ENCODE data around the gene RBM23. TPM values are rescaled to one million over a fixed set of nuclear protein-coding genes. Genes with fewer than 3 reads are reported as not detected.

RBM23 gene
- total RNA-seq, 4 donors from 2014 or later = 52.7 to 229 (median 102) TPM

- Histone ChIP-seq H3K36me3 (peaks cover 0 to 12% (median 4%) of the 10 kb centered on the region in 4 donors), H3K4me1 (peaks cover 0 to 9% (median 8%) of the 10 kb centered on the region in 4 donors), H3K9me3 (no peaks in the 10 kb centered on the region), H3K27me3 (no peaks in the 10 kb centered on the region), H3K27ac (replicated peaks in 1 of 4) (no peak overlapping the region), H3K4me3 (no peak overlapping the region)
- intact Hi-C loops (cut with DNase I) = no loop called here
- 88% methylated on average over 1 of the region's 1 CpG for WGBS
- no peak for DNase-seq (ENCODE audit: extremely low spot score)
- TF ChIP-seq, protein P1, sequence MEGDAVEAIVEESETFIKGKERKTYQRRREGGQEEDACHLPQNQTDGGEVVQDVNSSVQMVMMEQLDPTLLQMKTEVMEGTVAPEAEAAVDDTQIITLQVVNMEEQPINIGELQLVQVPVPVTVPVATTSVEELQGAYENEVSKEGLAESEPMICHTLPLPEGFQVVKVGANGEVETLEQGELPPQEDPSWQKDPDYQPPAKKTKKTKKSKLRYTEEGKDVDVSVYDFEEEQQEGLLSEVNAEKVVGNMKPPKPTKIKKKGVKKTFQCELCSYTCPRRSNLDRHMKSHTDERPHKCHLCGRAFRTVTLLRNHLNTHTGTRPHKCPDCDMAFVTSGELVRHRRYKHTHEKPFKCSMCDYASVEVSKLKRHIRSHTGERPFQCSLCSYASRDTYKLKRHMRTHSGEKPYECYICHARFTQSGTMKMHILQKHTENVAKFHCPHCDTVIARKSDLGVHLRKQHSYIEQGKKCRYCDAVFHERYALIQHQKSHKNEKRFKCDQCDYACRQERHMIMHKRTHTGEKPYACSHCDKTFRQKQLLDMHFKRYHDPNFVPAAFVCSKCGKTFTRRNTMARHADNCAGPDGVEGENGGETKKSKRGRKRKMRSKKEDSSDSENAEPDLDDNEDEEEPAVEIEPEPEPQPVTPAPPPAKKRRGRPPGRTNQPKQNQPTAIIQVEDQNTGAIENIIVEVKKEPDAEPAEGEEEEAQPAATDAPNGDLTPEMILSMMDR (IDR thresholded peaks at IDR 0.05) = no peak
- no peak for TF ChIP-seq POLR2AphosphoS5 (IDR thresholded peaks at IDR 0.05)
- no peak for TF ChIP-seq POLR2A (IDR thresholded peaks at IDR 0.05; ENCODE audit: low read depth)
- no peak for TF ChIP-seq EP300 (IDR thresholded peaks at IDR 0.05)
Measured at GRCh38 chr14:22935156-22935555, 16.2 kb upstream of the RBM23 start.

GRCh38 chr14:22932146-22932545 lies 13.2 kb upstream of the RBM23 start:
- Histone ChIP-seq H3K4me1 (peaks cover 13 to 30% (median 29%) of the 10 kb centered on the region in 4 donors), H3K36me3 (peaks cover 0 to 7% (median 1%) of the 10 kb centered on the region in 4 donors), H3K27me3 (no peaks in the 10 kb centered on the region), H3K9me3 (no peaks in the 10 kb centered on the region), H3K4me3 (no peak overlapping the region), H3K27ac (replicated peaks in 1 of 4) (no peak overlapping the region)
- DNase-seq (ENCODE audit: extremely low spot score) = no peak
- no peak for TF ChIP-seq POLR2AphosphoS5 (IDR thresholded peaks at IDR 0.05)
- no peak for TF ChIP-seq POLR2A (IDR thresholded peaks at IDR 0.05; ENCODE audit: low read depth)
- TF ChIP-seq EP300 (IDR thresholded peaks at IDR 0.05) = no peak
- TF ChIP-seq, protein P1 (IDR thresholded peaks at IDR 0.05) = no peak
- intact Hi-C loops (cut with DNase I) = loop anchor here (5.0 kb wide), 1 partner anchor 50 kb away; the partner anchor contains the start of gene AJUBA
- 99% methylated on average over 3 of the region's 3 CpGs for WGBS

DNA sequence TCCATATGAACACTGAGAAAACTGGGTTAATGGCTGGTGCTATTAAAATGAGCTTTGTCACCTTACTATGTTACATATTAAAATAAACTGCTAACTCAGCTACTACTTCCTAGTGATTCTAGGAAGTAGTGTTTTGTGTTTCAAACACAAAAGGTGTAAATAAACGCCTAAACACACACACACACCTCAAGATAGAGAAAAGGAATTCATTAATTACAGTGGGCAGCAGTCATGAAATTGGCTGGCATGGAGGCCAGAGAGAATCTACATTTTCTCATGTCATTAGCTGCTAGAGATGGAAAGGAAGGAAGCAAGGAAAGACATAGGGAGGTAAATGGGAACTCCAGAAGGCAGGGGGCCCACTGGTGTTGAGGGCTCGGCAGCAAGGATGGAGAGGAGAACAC lies 11.0 kb upstream of the RBM23 start:
- peak overlapping the region; percentile 89 to 96 (median 90) for H3K27ac ChIP-seq (replicated peaks in 1 of 4)
- peaks cover 13 to 33% (median 31%) of the 10 kb centered on the region in 4 donors for H3K4me1 ChIP-seq
- no peak for TF ChIP-seq POLR2AphosphoS5 (IDR thresholded peaks at IDR 0.05)
- no peak for TF ChIP-seq EP300 (IDR thresholded peaks at IDR 0.05)
- no peak for TF ChIP-seq POLR2A (IDR thresholded peaks at IDR 0.05; ENCODE audit: low read depth)
- TF ChIP-seq, protein P1 (IDR thresholded peaks at IDR 0.05) = no peak
- no peaks in the 10 kb centered on the region for H3K27me3 ChIP-seq
- WGBS = 0% methylated on average over 2 of the region's 2 CpGs
- no peak for DNase-seq (ENCODE audit: extremely low spot score)
- H3K4me3 ChIP-seq = peak overlapping the region; percentile 78 to 93 (median 86)
- H3K9me3 ChIP-seq = no peaks in the 10 kb centered on the region
- H3K36me3 ChIP-seq = peaks cover 4 to 26% (median 16%) of the 10 kb centered on the region in 4 donors
- intact Hi-C loops (cut with DNase I) = loop anchor here (5.0 to 10.0 kb wide), 2 partner anchors 52 to 385 kb away; partner anchors contain the start of gene AJUBA

- peaks cover 13 to 33% (median 31%) of the 10 kb centered on the region in 4 donors for H3K4me1 ChIP-seq
- H3K36me3 ChIP-seq = peaks cover 10 to 32% (median 22%) of the 10 kb centered on the region in 4 donors
- no peaks in the 10 kb centered on the region for H3K9me3 ChIP-seq
- intact Hi-C loops (cut with DNase I) = loop anchor here (10.0 kb wide), 1 partner anchor 385 kb away; no protein-coding TSS in a partner anchor
- DNase-seq (ENCODE audit: extremely low spot score) = peak; percentile 100
- peak; percentile 86 to 89 for TF ChIP-seq POLR2AphosphoS5 (IDR thresholded peaks at IDR 0.05)
- TF ChIP-seq, protein P1 (IDR thresholded peaks at IDR 0.05) = no peak
- TF ChIP-seq POLR2A (IDR thresholded peaks at IDR 0.05; ENCODE audit: low read depth) = peak; percentile 63
- H3K4me3 ChIP-seq = peak within 1 kb of the TSS; percentile 78 to 93 (median 86)
- WGBS = 0% methylated on average over 22 of the region's 51 CpGs
- H3K27ac ChIP-seq (replicated peaks in 1 of 4) = peak within 1 kb of the TSS; percentile 89 to 96 (median 92)
- no peaks in the 10 kb centered on the region for H3K27me3 ChIP-seq
Measured at GRCh38 chr14:22929104-22929960, 10.4 kb upstream of the RBM23 start, which contains the start of gene PRMT5. PRMT5 (minus strand) TSS chr14:22929376; CDS start chr14:22929361, 15 bp downstream.
